Vagina (tissue), 2 donors: Measurements from ENCODE around the gene A1CF.

Source experiments
- POLR2A ChIP-seq, 2 donors: fragments of 450-650 bp; IDR thresholded peaks; one replicate each; pipeline ENCODE4 v1.6.1; 2017; ENCODE audit warnings: antibody characterized with exemption in 2 of 2, mild to moderate bottlenecking in 2 of 2, moderate library complexity in 2 of 2
- TF ChIP-seq, protein P1 (sequence below), 3 experiments: fragments of 450-650 bp in 2 of 3; fragments of 200-600 bp in 1 of 3; sonication (generic) in 1 of 3; IDR thresholded peaks; one replicate each; pipeline ENCODE4 v1.5.1; 2017 to 2019; ENCODE audit warnings: antibody characterized with exemption in 3 of 3, mild to moderate bottlenecking in 2 of 3, moderate library complexity in 2 of 3

DNA sequence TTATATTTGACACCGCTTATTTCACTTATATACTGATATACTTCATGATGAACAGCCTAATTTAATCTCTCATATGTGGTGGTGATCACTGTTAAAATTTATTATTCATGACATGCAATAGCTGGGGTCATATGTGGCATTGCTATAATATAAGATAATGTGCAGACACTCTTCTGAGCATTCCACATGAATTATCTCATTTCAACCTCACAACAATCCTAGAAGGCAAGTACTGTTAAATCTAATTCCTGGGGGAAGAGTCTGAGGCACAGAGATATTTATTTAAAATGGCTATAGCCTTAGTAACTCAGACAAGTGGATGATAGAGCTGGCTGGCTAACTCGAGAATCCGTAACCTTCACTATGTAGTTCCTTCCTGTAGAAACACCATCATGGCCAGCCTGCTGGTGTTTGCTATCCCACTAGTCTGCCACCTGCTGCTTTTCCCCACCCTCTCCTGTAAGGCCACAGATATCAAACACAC is 46.6 kb upstream of the A1CF start:
- TF ChIP-seq, protein P1, sequence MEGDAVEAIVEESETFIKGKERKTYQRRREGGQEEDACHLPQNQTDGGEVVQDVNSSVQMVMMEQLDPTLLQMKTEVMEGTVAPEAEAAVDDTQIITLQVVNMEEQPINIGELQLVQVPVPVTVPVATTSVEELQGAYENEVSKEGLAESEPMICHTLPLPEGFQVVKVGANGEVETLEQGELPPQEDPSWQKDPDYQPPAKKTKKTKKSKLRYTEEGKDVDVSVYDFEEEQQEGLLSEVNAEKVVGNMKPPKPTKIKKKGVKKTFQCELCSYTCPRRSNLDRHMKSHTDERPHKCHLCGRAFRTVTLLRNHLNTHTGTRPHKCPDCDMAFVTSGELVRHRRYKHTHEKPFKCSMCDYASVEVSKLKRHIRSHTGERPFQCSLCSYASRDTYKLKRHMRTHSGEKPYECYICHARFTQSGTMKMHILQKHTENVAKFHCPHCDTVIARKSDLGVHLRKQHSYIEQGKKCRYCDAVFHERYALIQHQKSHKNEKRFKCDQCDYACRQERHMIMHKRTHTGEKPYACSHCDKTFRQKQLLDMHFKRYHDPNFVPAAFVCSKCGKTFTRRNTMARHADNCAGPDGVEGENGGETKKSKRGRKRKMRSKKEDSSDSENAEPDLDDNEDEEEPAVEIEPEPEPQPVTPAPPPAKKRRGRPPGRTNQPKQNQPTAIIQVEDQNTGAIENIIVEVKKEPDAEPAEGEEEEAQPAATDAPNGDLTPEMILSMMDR (IDR thresholded peaks at IDR 0.05), result no peak
- TF ChIP-seq POLR2A (IDR thresholded peaks at IDR 0.05), result no peak
